ENCODE data around the gene MAST4. TPM values are rescaled to one million over a fixed set of nuclear protein-coding genes. Genes with fewer than 3 reads are reported as not detected.
A peak's percentile ranks its signal among the peaks of the same experiment; 100 is the strongest.

Gene MAST4
- total RNA-seq, 1 donor, result 23.2 TPM

- peak; percentile 74 for TF ChIP-seq CTCF (IDR thresholded peaks at IDR 0.05; ENCODE audit: insufficient read depth, low read length)
- H3K4me3 ChIP-seq (ENCODE audit: low read depth, low read length), result no peak overlapping the region
- DNase-seq (ENCODE audit: low read depth), result peak; percentile 72
Measured at GRCh38 chr5:66864240-66864884, 268.2 kb downstream of the MAST4 start.

- no peak overlapping the region for H3K4me3 ChIP-seq (ENCODE audit: low read depth, low read length)
- DNase-seq (ENCODE audit: low read depth), result no peak
- TF ChIP-seq CTCF (IDR thresholded peaks at IDR 0.05; ENCODE audit: insufficient read depth, low read length), result no peak
Measured at GRCh38 chr5:66867618-66868322, 271.6 kb downstream of the MAST4 start.

DNA sequence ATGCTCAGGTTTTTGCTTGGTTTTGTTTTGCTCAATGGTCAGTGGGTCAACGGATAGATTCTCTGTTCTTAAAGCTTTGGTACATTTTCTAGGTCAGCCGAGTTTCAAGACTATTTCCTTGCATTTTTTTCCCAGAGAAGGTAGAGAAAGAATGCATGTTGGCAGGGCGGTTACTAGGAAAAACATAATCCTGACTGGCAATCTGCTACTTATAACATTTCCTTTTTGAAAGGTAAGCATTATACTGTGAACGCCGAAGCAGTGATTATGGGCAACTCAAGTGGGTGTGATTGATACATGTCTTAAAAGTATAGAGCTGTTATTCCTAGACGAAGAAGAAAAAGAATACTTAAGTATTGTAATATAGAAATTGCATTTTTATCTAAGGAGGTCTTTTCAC lies 273.2 kb downstream of the MAST4 start:
- no peak for TF ChIP-seq CTCF (IDR thresholded peaks at IDR 0.05; ENCODE audit: insufficient read depth, low read length)
- no peak for DNase-seq (ENCODE audit: low read depth)
- no peak overlapping the region for H3K4me3 ChIP-seq (ENCODE audit: low read depth, low read length)

- no peak overlapping the region for H3K4me3 ChIP-seq (ENCODE audit: low read depth, low read length)
- TF ChIP-seq CTCF (IDR thresholded peaks at IDR 0.05; ENCODE audit: insufficient read depth, low read length), result no peak
- DNase-seq (ENCODE audit: low read depth), result no peak
Measured at GRCh38 chr5:66870708-66871107, 274.5 kb downstream of the MAST4 start.

- no peak for TF ChIP-seq CTCF (IDR thresholded peaks at IDR 0.05; ENCODE audit: insufficient read depth, low read length)
- DNase-seq (ENCODE audit: low read depth), result no peak
- H3K4me3 ChIP-seq (ENCODE audit: low read depth, low read length), result no peak overlapping the region
Measured at GRCh38 chr5:66871651-66872050, 275.5 kb downstream of the MAST4 start.

GRCh38 chr5:66872736-66873331 lies 276.6 kb downstream of the MAST4 start:
- no peak overlapping the region for H3K4me3 ChIP-seq (ENCODE audit: low read depth, low read length)
- DNase-seq (ENCODE audit: low read depth), result no peak
- no peak for TF ChIP-seq CTCF (IDR thresholded peaks at IDR 0.05; ENCODE audit: insufficient read depth, low read length)

All from fibroblast of the aortic adventitia (primary cell).